Choroid plexus epithelial cell (primary cell): ENCODE measurements around the gene TBC1D1.

Experiments used
- DNase-seq: peaks from one replicate; pipeline ENCODE4 v3.0.0-alpha.2; 2010; ENCODE audit warnings: low read depth
- H3K4me3 ChIP-seq: 2 replicates; pipeline ENCODE4 v1.5.1; 2011; ENCODE audit warnings: low read depth, mild to moderate bottlenecking, control low read depth, low read length, moderate library complexity
- CTCF ChIP-seq: conservative IDR thresholded peaks from 2 replicates; pipeline ENCODE4 v1.5.1; 2011; ENCODE audit warnings: low read depth, mild to moderate bottlenecking, control low read depth, inconsistent platforms, low read length, moderate library complexity

TBC1D1 gene

GRCh38 chr4:37936889-37937498 lies 46.1 kb downstream of the TBC1D1 start:
- no peak for TF ChIP-seq CTCF
- no peak overlapping the region for H3K4me3 ChIP-seq
- DNase-seq: no peak

GRCh38 chr4:37938208-37938607 lies 47.3 kb downstream of the TBC1D1 start:
- H3K4me3 ChIP-seq: no peak overlapping the region
- no peak for TF ChIP-seq CTCF
- no peak for DNase-seq

GRCh38 chr4:37946503-37947179 lies 55.8 kb downstream of the TBC1D1 start:
- H3K4me3 ChIP-seq: no peak overlapping the region
- no peak for DNase-seq
- TF ChIP-seq CTCF: no peak

- no peak for DNase-seq
- no peak for TF ChIP-seq CTCF
Observed at GRCh38 chr4:37948542-37948941, 57.7 kb downstream of the TBC1D1 start.

GRCh38 chr4:37949636-37950426 lies 58.9 kb downstream of the TBC1D1 start:
- no peak for DNase-seq
- no peak overlapping the region for H3K4me3 ChIP-seq
- no peak for TF ChIP-seq CTCF

More at GRCh38 chr4:37948542-37948941, 57.7 kb downstream of the TBC1D1 start:
- H3K4me3 ChIP-seq: no peak overlapping the region

GRCh38 chr4:37951461-37952352 lies 60.8 kb downstream of the TBC1D1 start:
- no peak overlapping the region for H3K4me3 ChIP-seq
- TF ChIP-seq CTCF: no peak
- no peak for DNase-seq
